Activated T-cell treated with anti-CD3 and anti-CD28 coated beads, Interleukin-2, amount 50 U/mL, for 4 hours (primary cell): ENCODE data around the gene CD248. TPM values are rescaled to one million over a fixed set of nuclear protein-coding genes. Genes with fewer than 3 reads are reported as not detected.

Experiments used
- ATAC-seq, 2 donors: fragments of 200-7000 bp; cut with Tn5 transposase; one replicate each; pipeline ENCODE4 v1.10.0; 2021
- DNase-seq: peaks from one replicate; pipeline ENCODE4 v3.0.0-alpha.2; 2020
- H3K27me3 Mint-ChIP-seq: one replicate; pipeline ENCODE4 v1.8.0; 2021; ENCODE audit warnings: low read depth, mixed read lengths
- H3K36me3 Mint-ChIP-seq: one replicate; pipeline ENCODE4 v1.8.0; 2022; ENCODE audit warnings: mixed read lengths; ENCODE audit not compliant: insufficient read depth
- H3K4me1 Mint-ChIP-seq: one replicate; pipeline ENCODE4 v1.8.0; 2021; ENCODE audit warnings: low read depth, mixed read lengths
- H3K4me3 Mint-ChIP-seq: one replicate; pipeline ENCODE4 v1.8.0; 2021; ENCODE audit warnings: mild to moderate bottlenecking, moderate library complexity, mixed read lengths
- H3K9me3 Mint-ChIP-seq: one replicate; pipeline ENCODE4 v1.8.0; 2021; ENCODE audit warnings: mixed read lengths
- total RNA-seq, 3 donors: library from RNA; stranded (reverse); gene quantifications; one replicate each; pipeline ENCODE4 v1.2.1, GENCODE V29; 2021

The CD248 gene
- total RNA-seq, 3 donors from 2014 or later: 0.65 to 1.5 (median 0.82) TPM

DNA sequence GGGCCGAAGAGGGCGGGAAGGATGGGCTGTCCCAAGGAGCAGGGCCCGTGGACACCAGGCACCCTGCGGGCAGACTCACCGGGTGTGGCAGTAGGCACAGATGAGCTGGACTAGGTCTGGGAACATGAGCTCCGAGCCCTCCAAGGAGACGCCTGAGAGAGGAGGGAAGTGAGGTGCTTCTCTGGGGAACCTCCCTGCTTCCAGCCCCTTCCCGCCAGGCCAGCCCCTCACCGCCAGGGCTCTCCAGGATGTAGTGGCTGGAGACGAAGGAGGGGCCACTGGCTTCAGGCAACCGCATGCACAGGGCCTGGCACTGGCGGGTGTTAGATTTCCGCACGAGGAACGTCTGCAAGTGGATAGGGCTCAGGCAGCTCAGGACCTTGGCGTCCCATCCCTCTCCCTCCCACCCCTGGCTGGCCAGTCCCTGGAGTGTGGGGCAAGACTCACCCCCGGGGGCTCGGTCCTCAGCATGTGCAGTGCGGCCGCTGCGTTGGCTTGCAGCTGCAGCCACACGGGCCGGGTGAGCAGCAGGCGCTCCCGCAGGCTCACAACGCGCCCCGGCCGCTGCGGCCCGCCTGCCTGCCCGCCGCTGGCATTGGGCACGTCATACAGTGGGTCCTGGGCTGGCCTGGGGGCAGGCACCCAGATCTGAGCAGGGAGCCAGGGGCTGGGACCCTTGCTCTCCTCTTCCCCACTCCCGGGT is 18.8 kb upstream of the CD248 start:
- Mint-ChIP-seq H3K36me3 (peaks cover 11% of the 10 kb centered on the region), H3K4me3 (peak overlapping the region; percentile 80), H3K27me3 (no peaks in the 10 kb centered on the region), H3K4me1 (peaks cover 20% of the 10 kb centered on the region), H3K9me3 (no peaks in the 10 kb centered on the region)
- ATAC-seq (peak; percentile 18 to 24), DNase-seq (no peak)

DNA sequence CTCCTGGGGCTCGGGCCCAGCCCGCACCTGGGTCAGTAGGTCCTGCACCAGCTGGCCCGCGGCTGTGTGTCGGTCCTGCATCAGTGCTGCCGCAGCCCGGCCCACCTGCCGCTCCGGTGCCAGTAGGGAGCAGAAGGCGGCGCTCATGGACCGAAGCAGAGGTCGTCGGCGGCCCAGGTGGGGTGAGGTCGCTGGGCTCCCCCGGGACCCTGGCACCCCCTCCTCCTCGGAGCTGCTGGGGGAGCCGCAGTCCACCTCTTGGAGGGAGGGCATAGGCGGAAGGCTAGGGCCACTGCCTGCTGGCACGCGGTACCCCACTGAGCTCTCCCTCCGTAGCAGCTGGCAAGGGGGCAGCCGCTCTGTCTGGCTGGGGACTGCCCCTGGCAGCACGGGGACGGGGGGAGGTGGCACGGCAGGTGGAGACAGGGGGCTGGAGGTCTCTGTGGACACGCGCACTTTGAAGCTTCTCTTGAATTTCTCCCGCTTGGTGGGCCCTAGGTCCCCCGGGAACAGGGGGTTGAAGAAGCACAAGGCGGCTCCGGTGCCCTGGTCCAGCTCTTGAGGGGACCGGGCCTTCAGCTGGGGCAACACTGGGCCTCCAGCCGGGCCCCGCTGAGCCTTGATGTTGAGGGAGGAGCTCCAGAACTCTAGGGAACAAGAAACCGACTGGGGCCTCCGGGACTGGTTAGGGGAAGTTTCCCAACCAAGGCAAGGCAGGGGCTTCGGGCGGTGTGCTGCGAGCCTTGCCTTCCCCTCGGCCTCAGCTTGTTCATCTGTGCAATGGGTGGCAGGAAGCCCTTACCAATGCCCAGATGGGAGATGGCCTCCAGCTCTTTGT is 18.0 kb upstream of the CD248 start:
- Mint-ChIP-seq H3K27me3 (no peaks in the 10 kb centered on the region), H3K9me3 (no peaks in the 10 kb centered on the region), H3K36me3 (peaks cover 8% of the 10 kb centered on the region), H3K4me1 (peaks cover 20% of the 10 kb centered on the region), H3K4me3 (peak overlapping the region; percentile 50)
- DNase-seq (no peak), ATAC-seq (no peak)

DNA sequence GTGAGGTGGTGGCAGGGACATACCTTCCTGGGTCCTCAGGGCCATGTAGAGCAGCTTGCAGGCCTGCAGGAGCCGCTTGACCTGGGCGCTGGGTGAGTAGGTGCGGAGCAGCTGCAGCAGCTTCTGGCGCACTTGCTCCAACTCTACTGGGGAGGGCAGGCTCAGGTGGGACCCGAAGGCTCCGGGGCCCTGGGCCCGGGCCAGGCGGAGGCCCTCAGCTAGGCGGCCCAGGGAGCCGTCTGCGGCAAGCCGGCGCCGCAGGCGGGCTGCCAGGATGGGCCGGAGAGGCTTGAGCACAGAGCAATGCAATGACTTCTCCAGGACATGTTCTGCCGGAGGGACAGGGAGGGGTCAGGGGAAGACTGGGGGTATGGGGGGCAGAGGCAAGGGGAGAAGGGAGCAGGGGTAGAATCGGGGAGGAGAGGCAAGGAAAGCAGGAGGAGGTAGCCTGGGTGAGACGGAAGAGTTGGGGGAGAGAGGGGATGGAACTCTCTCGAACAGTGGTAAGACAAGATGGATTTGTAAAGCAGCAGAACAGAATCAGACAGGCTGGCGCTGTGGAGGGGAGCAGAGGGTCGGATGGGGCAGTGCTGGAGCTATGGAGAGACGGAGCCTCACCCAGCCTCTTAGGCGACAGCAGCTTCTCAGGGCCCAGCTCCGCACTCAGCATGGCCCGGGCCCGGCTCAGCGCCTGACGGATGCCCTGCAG is 17.2 kb upstream of the CD248 start:
- peaks cover 5% of the 10 kb centered on the region for H3K36me3 Mint-ChIP-seq
- peaks cover 20% of the 10 kb centered on the region for H3K4me1 Mint-ChIP-seq
- ATAC-seq (no peak), DNase-seq (no peak)
- H3K9me3 Mint-ChIP-seq: no peaks in the 10 kb centered on the region
- H3K4me3 Mint-ChIP-seq: no peak overlapping the region
- no peaks in the 10 kb centered on the region for H3K27me3 Mint-ChIP-seq

DNA sequence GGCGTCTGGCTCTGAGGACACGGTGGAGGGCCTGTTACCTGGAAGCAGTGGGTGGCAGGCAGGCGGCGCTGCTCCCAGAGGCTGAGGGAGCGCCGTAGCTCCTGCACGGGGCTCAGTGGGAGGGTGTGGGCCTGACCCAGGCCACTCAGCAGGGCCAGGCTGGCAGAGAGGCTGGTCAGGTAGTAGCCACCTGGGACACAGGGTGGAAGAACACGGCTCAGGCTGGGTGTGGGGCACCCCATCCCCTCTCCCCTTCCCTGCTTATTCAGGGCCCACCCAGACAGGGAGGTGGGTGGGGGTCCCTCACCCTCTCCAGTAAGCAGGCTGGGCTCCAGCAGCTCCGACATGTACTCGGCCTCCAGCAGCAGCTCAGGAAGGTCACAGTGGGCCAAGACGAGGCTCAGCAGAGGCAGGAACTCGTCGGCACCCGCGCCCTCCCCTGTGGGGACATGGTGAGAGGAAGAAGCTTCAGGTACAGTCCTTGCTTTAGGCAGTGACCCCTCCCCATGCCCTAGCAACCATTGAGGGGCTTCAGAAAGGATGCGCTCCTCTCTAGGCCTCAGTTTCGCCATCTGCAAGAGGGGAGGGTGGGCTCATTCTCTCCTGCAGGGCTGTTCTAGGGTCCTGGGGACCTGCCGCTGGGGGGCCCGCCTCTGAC is 16.5 kb upstream of the CD248 start:
- H3K36me3 Mint-ChIP-seq: peaks cover 3% of the 10 kb centered on the region
- H3K4me1 Mint-ChIP-seq: peaks cover 24% of the 10 kb centered on the region
- H3K9me3 Mint-ChIP-seq: no peaks in the 10 kb centered on the region
- DNase-seq (no peak), ATAC-seq (no peak)
- H3K4me3 Mint-ChIP-seq: no peak overlapping the region
- no peaks in the 10 kb centered on the region for H3K27me3 Mint-ChIP-seq

DNA sequence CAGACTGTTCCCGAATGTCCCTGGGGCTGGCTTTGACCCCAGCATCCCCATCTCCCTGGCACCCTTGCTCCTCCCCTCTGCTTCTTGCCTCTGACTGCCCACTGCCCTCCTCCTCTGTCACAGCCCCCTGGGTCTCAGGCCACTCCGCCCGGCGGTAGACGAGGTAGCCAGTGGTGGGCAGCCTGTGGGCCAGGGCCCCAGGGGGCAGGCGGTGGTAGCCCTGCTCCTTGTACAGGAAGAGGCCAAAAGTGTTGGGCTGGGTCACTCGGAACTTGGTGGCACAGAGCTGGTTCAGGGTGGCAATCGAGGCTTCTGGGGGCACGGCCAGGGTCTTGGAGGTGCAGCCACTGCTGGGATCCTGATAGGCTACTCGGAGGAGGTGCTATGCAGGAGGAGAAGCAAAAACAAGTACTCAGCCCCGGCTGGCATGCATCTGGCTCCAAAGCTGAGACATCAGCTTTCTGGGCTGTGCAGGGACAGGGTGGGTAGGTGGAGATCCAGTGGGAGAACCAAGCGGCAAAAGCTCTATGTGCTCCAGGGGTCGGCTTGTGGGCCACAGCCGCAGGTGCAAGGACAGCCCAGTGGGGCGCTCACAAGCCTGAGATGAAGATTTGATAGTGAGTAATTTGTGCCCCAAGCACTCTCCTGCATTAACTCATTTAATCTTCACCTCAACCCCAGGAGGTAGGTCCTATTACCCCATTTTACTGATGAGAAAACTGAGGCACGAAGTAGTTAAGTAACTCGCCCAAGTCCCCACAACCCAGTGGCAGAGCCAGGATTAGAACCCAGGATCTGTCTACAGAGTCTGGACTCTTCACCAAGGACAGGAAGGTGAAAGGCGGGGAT is 15.8 kb upstream of the CD248 start:
- Mint-ChIP-seq H3K4me3 (no peak overlapping the region), H3K36me3 (peaks cover 3% of the 10 kb centered on the region), H3K9me3 (no peaks in the 10 kb centered on the region), H3K4me1 (peaks cover 32% of the 10 kb centered on the region), H3K27me3 (no peaks in the 10 kb centered on the region)
- ATAC-seq (no peak), DNase-seq (no peak)

DNA sequence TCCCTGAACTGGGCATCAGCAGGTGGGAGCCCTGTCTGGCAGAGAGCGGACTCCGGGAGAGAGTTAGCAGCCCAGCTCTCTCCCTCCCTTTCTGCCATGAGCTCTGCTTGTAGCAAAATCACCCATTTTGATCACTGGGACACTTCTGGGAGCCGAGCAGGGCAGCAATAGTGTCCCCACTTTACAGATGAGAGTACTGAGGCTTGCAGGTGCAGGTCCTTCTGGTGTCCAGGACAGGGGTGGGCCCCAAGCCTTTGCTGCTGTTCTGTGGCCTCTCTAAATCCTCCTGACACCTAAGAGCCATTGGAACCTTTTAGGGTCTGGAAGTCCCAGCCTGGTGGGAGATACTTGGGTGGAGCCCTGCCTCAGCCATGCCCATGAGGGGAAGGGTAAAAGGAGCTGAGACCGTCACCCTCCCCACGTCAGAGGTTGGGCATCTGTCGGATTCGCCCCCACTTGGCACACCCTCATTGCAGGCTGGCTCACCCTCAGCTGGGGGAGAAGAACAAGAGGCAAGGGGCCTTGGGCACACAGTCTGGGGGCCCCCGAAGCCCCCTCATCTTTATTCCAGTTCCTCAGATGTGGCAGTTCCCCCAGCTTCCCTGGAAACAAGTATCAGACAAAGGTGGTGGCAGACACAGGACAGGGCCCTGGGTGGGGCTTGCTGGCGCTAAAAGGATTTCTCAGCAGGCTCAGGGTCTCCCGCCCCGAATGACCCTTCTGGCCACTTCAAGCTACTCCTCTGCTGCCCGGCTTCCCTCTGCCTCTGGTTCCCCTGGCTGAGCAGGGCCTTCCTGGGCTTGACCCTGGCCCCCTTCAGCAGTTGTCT is 14.9 kb upstream of the CD248 start:
- no peak for DNase-seq
- Mint-ChIP-seq H3K4me1 (peaks cover 29% of the 10 kb centered on the region), H3K4me3 (no peak overlapping the region), H3K36me3 (no peaks in the 10 kb centered on the region), H3K27me3 (no peaks in the 10 kb centered on the region), H3K9me3 (no peaks in the 10 kb centered on the region)
- no peak for ATAC-seq

DNA sequence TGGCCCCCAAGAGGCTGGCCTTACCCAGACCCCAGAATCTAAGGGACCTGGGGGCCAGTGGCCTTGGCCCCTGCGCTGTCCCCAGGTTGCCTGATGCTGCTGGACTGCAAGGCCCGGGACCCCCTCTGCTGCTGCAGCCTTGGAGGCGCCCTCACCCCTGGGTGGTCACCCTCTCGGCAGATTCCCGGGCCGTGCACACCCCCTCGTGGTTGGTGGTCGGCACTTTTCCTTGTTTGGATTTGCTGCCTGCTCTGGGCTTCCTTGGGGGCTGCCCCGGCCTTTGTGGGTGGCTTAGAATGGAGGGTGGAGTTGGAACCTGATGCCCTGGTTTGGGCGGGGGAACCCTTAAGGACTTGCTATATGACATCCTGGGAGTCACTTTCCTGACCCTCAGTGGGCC is 14.1 kb upstream of the CD248 start:
- ATAC-seq (no peak), DNase-seq (no peak)
- peaks cover 28% of the 10 kb centered on the region for H3K4me1 Mint-ChIP-seq
- H3K27me3 Mint-ChIP-seq: no peaks in the 10 kb centered on the region
- H3K9me3 Mint-ChIP-seq: no peaks in the 10 kb centered on the region
- no peaks in the 10 kb centered on the region for H3K36me3 Mint-ChIP-seq
- H3K4me3 Mint-ChIP-seq: no peak overlapping the region

DNA sequence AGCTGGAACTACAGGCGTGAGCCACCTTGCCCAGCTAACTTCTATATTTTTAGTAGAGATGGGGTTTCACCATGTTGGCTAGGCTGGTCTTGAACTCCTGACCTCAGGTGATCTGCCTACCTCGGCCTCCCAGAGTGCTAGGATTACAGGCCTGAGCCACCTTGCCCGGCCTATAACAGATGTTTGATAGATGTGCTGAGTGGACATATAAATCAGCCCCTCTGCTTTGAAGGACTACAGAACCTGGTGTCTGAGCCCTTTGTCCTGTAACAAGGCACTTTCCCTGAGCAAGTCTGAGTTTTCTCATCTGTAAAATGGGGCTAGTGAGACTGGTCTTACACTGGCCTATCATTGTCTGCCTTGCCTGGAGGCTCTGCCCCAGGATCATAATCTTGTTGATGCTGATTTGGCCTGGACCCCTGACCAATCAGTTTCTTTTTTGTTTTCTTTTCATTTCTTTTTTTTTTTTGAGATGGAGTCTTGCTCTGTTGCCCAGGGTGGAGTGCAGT is 12.4 kb upstream of the CD248 start:
- DNase-seq: no peak
- no peak for ATAC-seq
- Mint-ChIP-seq H3K27me3 (no peaks in the 10 kb centered on the region), H3K36me3 (no peaks in the 10 kb centered on the region), H3K9me3 (no peaks in the 10 kb centered on the region), H3K4me3 (no peak overlapping the region), H3K4me1 (peaks cover 28% of the 10 kb centered on the region)

DNA sequence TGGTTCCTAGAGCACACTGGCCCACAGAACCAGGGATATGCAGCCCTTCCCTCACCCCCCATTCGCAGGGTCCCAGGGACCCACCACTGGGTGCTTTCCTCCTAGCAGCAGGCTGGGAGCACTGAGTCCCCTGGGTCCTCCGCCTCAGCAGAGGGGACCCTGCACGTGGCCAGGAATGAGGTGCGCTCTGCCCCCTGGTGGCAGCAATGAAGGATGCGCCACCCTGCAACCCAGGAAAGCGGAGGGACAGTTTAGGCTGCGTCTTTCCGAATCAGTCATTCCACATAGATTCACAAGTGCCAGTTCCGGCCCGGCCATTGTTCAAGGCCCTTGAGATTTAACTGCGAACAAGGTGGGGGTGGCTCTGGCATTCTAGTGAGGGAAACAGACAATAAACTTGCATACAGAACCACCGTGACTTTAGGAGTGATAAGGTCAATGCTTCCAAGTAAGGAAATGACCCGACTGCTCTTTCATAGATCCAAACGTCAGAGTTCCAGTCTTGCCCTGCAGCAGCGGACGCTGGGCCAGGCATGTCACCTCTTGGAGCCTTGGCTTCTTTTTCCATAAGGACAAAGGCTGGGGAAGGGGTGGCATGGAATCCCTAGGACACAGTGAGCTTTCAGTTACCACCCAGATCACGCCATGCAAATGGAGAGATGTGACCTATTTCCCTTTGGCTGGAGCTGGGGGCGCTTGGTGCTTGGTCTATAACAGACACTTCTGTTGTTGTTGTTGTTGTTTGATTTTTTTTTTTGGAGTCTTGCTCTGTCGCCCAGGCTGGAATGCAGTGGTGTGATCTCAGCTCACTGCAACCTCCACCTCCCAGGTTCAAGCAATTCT is 11.7 kb upstream of the CD248 start:
- Mint-ChIP-seq H3K27me3 (no peaks in the 10 kb centered on the region), H3K4me1 (peaks cover 28% of the 10 kb centered on the region), H3K36me3 (no peaks in the 10 kb centered on the region), H3K9me3 (no peaks in the 10 kb centered on the region), H3K4me3 (peak overlapping the region; percentile 38)
- DNase-seq (peak; percentile 78), ATAC-seq (peak; percentile 89 to 93)

DNA sequence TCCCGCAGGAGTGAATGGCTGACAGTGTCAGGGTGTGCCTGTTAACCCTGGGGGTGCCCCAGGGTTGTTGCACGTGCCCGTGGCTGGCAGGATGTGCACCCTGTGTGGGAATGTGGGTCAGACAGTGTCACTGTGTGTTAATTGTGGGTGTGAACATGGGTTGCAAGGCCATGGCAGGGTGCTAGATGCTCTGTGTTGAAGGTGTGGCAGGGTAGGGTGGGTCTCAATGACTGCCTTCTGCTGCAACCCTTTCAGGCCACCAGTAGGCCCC is 11.1 kb upstream of the CD248 start:
- no peaks in the 10 kb centered on the region for H3K9me3 Mint-ChIP-seq
- H3K4me1 Mint-ChIP-seq: peaks cover 28% of the 10 kb centered on the region
- H3K36me3 Mint-ChIP-seq: no peaks in the 10 kb centered on the region
- ATAC-seq (peak; percentile 25 to 32), DNase-seq (no peak)
- H3K27me3 Mint-ChIP-seq: no peaks in the 10 kb centered on the region
- no peak overlapping the region for H3K4me3 Mint-ChIP-seq

DNA sequence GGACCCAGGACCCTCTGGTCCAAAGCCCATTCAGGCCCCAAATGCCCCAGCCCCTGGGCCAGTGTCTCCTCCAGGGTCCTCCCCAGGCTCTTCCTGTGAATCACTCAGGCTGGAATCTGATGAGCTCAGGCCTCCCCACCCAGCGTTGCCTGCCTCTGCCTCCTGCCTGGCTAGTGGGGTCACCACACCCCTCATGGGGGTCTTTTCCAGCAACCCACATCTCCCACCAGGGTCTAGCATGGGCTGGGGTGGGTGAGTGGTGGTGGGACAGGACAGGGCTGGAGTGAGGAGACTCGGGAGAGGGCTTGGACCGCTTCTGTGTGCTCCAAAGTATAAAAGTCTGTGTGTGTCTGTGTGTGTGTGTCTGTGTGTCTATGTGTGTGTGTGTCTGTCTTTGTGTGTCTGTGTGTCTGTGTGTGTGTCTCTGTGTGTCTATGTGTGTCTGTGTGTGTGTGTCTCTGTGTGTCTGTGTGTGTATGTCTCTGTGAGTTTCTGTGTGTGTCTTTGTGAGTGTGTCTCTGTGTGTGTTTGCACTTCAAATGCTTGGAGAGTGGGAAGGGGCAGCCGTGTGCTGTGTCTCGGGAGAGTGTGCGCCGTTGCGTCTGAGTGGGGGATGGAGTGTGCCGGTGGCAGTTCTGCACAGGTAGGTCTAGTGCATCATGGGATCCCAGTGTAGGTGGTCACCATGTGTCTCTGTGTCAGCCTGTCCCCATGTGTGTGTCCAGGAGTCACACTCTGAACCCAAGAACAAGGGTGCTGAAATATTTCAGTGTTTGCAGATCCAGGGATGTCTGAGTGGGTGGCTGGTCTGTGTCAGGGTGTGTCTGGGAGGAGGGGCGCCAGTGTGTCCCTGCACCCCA is 10.6 kb upstream of the CD248 start:
- ATAC-seq: no peak
- no peaks in the 10 kb centered on the region for H3K9me3 Mint-ChIP-seq
- H3K4me1 Mint-ChIP-seq: peaks cover 28% of the 10 kb centered on the region
- H3K36me3 Mint-ChIP-seq: no peaks in the 10 kb centered on the region
- DNase-seq: no peak
- H3K27me3 Mint-ChIP-seq: no peaks in the 10 kb centered on the region
- H3K4me3 Mint-ChIP-seq: no peak overlapping the region
